ENCODE data around the gene CCDC9B.

The CCDC9B gene

DNA sequence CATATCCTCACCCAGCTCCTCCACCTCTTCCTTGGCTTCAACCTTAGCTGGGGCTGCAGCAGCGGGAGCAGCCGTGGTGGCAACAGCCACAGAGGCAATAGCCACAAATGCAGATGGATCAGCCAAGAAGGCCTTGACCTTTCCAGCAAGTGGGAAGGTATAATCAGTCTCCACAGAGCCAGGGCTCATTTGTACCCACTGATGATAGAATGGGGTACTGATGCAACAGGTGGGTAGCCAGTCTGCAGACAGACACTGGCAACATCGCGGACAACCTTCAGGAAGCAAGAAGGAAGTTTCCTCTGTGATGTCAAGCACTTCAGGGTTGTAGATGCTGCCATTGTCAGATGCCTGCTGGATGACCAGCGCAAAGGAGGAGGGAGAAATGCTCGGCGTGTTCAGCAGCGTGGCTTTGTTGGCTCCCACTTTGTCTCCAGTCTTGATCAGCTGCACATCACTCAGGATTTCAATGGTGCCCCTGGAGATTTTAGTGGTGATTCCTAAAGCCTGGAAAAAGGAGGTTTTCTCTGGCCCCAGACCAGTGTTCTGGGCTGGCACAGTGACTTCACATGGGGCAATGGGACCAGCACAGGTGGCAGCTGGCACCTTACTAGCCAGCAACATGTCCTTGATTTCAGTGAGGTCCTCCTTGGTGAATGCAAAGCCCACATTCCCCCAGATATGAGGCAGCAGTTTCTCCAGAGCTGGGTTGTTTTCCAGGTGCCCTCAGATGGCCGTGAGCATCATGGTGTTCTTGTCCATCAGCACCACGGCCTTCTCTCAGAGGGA, 28.2 kb downstream of the CCDC9B start:
- no peaks in the 10 kb centered on the region for H3K9me3 ChIP-seq (ENCODE audit: low read length)
- H3K4me1 ChIP-seq (ENCODE audit: insufficient read depth, low read length) = peaks cover 20% of the 10 kb centered on the region
- no peak overlapping the region for H2AFZ ChIP-seq (ENCODE audit: low read depth, low read length)
- H3K4me3 ChIP-seq (ENCODE audit: low read length) = no peak overlapping the region
- H3K27me3 ChIP-seq (ENCODE audit: insufficient read depth, low read length) = peaks cover 5% of the 10 kb centered on the region
- no peaks in the 10 kb centered on the region for H3K36me3 ChIP-seq (ENCODE audit: insufficient read depth, low read length)

DNA sequence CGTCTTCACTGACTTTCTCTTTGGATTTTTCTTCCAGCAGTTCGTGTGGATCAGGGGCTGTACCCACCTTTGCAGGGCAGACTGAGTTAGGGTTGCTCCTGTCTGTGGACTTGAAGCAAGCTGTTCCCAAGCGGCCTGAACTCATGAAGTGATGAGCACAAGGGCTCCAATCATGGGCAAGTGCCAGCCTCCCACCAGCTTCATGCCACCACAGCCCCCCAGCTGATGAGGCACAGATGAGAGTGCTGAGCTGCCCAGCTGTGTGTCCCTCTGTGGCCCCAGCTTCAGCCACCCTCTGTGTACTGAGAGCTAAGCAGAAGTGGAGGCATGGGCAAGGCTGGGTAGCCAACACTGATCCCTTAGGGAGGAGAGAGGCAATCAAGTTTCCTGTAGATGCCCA, 29.7 kb downstream of the CCDC9B start:
- no peak overlapping the region for H3K4me3 ChIP-seq (ENCODE audit: low read length)
- peaks cover 25% of the 10 kb centered on the region for H3K4me1 ChIP-seq (ENCODE audit: insufficient read depth, low read length)
- no peak overlapping the region for H2AFZ ChIP-seq (ENCODE audit: low read depth, low read length)
- H3K9me3 ChIP-seq (ENCODE audit: low read length) = no peaks in the 10 kb centered on the region
- no peaks in the 10 kb centered on the region for H3K36me3 ChIP-seq (ENCODE audit: insufficient read depth, low read length)
- H3K27me3 ChIP-seq (ENCODE audit: insufficient read depth, low read length) = peaks cover under 1% of the 10 kb centered on the region

DNA sequence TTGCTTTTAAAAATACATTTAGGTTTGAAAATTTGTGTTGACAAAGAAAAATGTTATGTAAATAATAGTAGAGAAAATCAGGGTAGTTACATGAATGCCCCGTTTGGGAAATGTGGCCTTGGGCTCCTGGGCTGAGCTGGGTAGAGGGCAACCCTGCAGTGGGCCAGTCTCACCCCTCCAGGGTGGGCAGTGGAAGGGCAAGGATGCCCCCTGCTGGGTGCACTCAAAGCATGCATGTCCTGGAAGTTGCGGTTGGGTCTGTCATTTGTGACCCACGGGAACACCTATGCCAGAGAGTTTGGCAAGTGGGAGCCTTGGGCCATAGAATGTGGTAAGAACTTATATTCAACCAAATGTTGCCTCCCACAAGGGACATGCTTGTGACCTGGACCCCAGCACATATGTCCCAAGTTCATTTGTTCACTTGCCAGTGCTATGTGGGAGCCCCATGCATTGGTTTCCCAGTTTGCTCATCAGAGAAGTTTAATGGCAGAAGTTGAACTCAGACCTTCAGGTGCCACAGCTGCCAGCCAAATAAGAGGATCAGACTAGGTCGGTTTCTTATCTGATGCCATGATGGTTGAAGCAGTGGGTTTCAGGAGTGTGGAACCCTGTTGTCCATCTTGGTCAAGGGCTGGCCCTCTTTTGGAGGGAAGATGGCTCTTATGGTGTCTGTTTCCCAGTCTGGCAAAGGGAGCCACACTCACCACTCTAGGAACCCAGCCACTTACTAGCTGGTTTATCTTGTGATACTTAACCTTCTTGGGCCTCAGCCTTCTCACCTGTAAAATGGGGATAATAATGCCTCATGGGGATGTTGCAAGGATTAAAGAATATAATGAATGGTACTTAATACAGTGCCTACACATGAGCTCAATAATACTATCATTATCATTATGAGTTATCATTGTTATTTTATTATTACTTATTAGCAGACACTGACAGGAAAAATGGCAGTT, 30.5 kb downstream of the CCDC9B start:
- Histone ChIP-seq H3K4me1 (ENCODE audit: insufficient read depth, low read length) (peaks cover 25% of the 10 kb centered on the region), H3K9me3 (ENCODE audit: low read length) (no peaks in the 10 kb centered on the region), H3K4me3 (ENCODE audit: low read length) (no peak overlapping the region), H3K27me3 (ENCODE audit: insufficient read depth, low read length) (no peaks in the 10 kb centered on the region), H3K36me3 (ENCODE audit: insufficient read depth, low read length) (no peaks in the 10 kb centered on the region), H2AFZ (ENCODE audit: low read depth, low read length) (no peak overlapping the region)

DNA sequence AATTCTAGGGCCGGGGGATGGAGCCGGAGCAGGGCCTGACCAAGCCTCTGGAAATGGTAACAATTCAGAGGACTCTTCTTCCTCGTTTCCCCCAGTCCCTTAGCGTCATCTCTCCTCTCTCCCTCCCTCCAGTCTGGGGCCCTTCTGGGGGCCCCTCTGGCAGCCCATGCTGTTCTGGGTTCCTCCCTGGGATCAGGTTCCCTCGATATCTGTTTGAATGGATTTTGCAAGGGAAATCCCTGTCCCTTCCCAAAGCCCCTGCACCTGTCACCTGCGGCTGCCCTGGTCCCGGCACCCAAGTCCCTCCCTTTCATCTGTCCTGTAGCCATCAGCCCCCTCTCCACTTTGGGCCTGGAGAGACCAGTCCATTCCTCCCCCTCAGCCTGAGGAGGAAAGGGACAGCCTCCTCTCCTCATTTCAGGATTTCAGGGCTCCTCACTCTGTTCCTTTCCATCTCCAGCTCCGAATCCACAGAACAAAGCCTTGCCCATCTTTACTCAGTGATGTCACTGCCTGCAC, 31.3 kb downstream of the CCDC9B start:
- H3K4me1 ChIP-seq (ENCODE audit: insufficient read depth, low read length) = peaks cover 25% of the 10 kb centered on the region
- H3K9me3 ChIP-seq (ENCODE audit: low read length) = no peaks in the 10 kb centered on the region
- no peaks in the 10 kb centered on the region for H3K27me3 ChIP-seq (ENCODE audit: insufficient read depth, low read length)
- no peak overlapping the region for H2AFZ ChIP-seq (ENCODE audit: low read depth, low read length)
- H3K4me3 ChIP-seq (ENCODE audit: low read length) = no peak overlapping the region
- H3K36me3 ChIP-seq (ENCODE audit: insufficient read depth, low read length) = no peaks in the 10 kb centered on the region

DNA sequence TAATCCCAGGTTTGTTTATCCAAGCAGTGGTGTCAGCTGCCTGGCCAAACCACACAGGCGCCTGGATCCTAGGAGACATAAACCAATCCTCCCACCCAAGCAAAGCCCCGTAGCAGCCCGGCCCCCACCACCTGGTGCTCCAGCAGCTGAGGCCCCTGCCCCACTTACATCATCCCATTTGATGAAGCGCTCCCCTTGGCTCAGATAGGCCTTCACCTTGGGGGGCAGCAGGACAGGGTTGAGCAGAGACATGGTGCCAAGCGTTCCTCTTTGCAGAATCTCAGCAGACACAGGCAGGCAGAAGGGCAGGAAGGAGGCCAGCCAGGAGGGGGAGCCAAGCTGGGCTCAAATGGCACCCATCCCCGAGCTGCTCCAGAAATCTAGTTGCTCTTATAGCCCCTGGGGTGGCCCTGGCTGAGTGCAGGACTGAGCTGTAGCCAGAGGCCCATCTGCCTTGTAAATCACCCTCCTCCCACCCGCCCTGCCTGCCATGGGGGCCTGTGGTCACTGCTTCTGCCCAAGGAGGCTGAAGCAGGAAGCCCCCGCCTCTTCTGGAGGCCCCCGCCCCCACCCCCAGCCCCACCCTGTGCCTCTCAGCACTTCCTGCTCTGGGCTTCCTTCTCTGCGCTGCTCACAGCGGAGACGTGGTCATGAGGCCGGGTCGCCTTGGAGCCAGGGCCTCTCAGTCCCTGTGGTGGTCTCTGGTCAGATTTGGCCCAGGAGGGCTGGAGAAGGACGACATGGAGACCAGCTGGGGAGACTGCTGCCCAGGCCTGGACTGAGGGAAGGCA, 33.1 kb downstream of the CCDC9B start, which contains the start of gene PLCB2:
Gene PLCB2, minus strand, starts transcription at position 515 of the 791 bp plus-strand sequence. Its CDS starts 263 bp downstream, at position 252.
- no peaks in the 10 kb centered on the region for H3K27me3 ChIP-seq (ENCODE audit: insufficient read depth, low read length)
- no peak within 1 kb of the TSS for H2AFZ ChIP-seq (ENCODE audit: low read depth, low read length)
- no peaks in the 10 kb centered on the region for H3K9me3 ChIP-seq (ENCODE audit: low read length)
- H3K4me3 ChIP-seq (ENCODE audit: low read length) = no peak within 1 kb of the TSS
- peaks cover 25% of the 10 kb centered on the region for H3K4me1 ChIP-seq (ENCODE audit: insufficient read depth, low read length)
- H3K36me3 ChIP-seq (ENCODE audit: insufficient read depth, low read length) = no peaks in the 10 kb centered on the region

DNA sequence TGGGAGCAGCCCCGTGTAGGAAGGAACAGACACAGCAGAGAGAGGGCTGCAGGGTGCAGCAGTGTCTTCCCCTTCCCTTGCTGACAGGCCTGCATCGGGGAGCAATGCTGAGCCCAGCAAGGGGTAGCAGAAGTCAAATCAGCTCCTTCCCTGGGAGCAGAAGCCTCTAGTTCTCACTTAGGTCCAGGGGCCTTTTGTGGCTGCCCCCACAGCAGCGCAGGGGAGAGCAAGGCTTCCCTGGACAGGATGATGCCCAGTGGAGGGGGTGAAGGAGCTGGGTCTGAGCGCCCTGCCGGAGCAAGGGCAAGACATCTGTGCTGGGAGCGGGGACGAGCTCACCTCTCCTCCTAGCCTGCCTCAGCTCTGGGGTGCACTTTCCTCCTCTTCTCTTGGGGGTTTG, 33.8 kb downstream of the CCDC9B start:
- Histone ChIP-seq H3K27me3 (ENCODE audit: insufficient read depth, low read length) (no peaks in the 10 kb centered on the region), H3K4me3 (ENCODE audit: low read length) (no peak overlapping the region), H3K36me3 (ENCODE audit: insufficient read depth, low read length) (no peaks in the 10 kb centered on the region), H3K4me1 (ENCODE audit: insufficient read depth, low read length) (peaks cover 25% of the 10 kb centered on the region), H2AFZ (ENCODE audit: low read depth, low read length) (no peak overlapping the region), H3K9me3 (ENCODE audit: low read length) (no peaks in the 10 kb centered on the region)

DNA sequence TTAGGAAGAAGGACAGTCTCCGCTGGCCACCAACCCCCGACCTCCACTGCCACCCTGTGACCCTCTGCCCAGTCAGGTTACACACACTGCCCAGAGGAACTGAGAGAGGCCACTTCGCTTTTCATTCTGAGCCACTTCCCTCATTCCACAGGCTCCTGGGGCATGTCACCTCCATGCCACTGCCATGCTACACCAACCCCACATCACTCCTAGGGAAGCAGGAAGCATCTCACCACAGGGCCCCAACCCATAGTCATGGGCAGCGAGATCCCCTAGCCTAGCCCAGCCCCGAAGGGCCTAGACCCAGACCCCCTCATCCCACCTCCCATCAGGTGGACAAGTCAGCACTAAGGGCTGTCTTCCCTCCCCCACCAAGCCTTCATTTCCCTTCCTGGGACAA, 34.4 kb downstream of the CCDC9B start:
- Histone ChIP-seq H3K27me3 (ENCODE audit: insufficient read depth, low read length) (no peaks in the 10 kb centered on the region), H3K4me1 (ENCODE audit: insufficient read depth, low read length) (peaks cover 25% of the 10 kb centered on the region), H3K36me3 (ENCODE audit: insufficient read depth, low read length) (no peaks in the 10 kb centered on the region), H3K9me3 (ENCODE audit: low read length) (no peaks in the 10 kb centered on the region), H2AFZ (ENCODE audit: low read depth, low read length) (no peak overlapping the region), H3K4me3 (ENCODE audit: low read length) (no peak overlapping the region)

DNA sequence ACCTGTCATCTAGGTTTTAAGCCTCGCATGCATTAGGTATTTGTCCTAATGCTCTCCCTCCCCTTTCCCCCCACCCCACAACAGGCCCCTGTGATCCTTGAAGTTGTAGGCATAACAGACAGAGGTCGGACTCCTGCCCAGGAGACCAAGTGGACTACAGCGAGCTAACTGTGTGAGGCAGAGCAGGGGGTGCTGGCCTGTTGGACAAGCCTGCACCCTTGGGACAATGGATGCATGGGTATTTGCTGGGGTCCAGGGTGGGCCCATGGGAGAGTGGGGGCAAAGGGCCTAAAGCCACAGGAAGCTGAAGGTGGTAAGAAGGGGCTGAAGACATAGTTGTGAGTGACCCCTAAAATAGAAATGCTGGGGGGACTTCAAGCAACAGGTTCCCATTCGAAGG, 35.5 kb downstream of the CCDC9B start:
- H3K9me3 ChIP-seq (ENCODE audit: low read length) = peaks cover 2% of the 10 kb centered on the region
- no peak overlapping the region for H3K4me3 ChIP-seq (ENCODE audit: low read length)
- H3K4me1 ChIP-seq (ENCODE audit: insufficient read depth, low read length) = peaks cover 25% of the 10 kb centered on the region
- H2AFZ ChIP-seq (ENCODE audit: low read depth, low read length) = no peak overlapping the region
- no peaks in the 10 kb centered on the region for H3K27me3 ChIP-seq (ENCODE audit: insufficient read depth, low read length)
- no peaks in the 10 kb centered on the region for H3K36me3 ChIP-seq (ENCODE audit: insufficient read depth, low read length)

DNA sequence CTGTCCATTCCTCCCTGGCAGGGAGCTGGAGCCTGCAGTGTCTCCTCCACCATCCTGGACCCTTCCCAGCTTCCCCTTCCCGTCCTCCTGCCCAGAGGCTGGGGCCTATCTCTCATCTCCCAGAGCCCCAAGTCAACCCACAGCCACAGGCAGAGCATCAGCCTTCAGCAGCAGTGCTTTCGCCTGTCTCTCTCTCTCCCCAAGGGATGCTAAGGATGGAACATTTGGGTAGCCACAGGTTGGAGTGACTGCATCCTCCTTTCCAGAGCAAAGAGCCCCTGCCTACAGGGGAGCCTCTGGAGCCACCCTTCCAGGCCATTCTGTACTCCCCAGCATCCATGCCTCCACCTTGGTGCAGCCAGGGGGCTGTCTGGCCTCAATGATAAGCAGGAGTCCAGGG, 37.2 kb downstream of the CCDC9B start:
- Histone ChIP-seq H3K4me3 (ENCODE audit: low read length) (no peak overlapping the region), H3K9me3 (ENCODE audit: low read length) (peaks cover 4% of the 10 kb centered on the region), H2AFZ (ENCODE audit: low read depth, low read length) (no peak overlapping the region), H3K4me1 (ENCODE audit: insufficient read depth, low read length) (peaks cover 11% of the 10 kb centered on the region), H3K27me3 (ENCODE audit: insufficient read depth, low read length) (no peaks in the 10 kb centered on the region), H3K36me3 (ENCODE audit: insufficient read depth, low read length) (no peaks in the 10 kb centered on the region)

DNA sequence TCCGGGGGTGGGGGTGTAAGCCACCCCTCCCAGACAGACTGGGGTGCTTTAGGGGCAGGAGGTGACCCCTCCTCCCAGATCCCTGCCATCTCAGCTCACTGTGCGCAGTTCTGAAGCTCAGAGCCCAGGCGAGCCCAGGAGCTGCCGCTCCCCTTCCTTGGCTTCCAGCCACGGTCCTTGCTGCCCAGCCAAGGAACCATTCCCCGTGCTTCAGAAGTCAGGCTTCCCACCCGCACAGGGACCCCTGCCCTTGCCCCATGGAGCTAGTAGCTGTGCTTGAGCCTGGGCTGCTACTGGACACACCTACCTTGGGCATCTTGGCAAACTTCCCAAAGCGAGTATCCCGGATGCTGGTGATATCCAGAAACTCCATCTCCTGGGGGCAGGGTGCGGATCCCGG, 37.8 kb downstream of the CCDC9B start:
- H3K9me3 ChIP-seq (ENCODE audit: low read length) = peaks cover 4% of the 10 kb centered on the region
- H3K27me3 ChIP-seq (ENCODE audit: insufficient read depth, low read length) = no peaks in the 10 kb centered on the region
- H2AFZ ChIP-seq (ENCODE audit: low read depth, low read length) = no peak overlapping the region
- H3K36me3 ChIP-seq (ENCODE audit: insufficient read depth, low read length) = no peaks in the 10 kb centered on the region
- H3K4me1 ChIP-seq (ENCODE audit: insufficient read depth, low read length) = peaks cover 9% of the 10 kb centered on the region
- no peak overlapping the region for H3K4me3 ChIP-seq (ENCODE audit: low read length)

DNA sequence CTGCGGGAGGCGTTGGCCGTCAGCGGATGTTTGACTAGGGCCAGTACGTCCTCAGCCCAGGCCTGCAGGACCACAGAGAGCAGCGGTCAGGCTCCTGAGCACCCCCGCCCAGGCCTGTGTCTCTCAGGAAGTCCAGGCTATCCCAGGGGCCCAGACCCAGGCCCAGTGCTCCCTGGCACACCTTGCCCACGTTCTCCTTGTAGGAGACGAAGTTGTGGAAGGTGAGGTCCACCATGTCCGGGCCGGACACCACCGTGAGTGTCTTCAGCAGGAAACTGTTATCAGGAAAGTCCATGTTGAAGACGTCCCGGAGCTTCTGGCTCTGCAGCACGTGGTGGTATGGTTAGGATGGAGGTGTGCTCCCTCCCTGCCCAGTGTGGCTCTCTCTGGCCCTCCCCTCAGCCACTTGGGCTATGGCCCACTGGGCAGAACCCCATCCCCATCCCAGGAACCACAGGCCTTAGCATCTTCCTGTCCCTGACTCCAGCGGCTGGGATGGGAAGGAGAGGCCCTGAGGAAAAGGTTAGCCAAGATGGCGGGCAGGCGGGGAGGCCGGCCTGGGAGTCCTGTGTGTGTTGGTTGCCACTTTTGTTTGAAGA, 38.4 kb downstream of the CCDC9B start:
- Histone ChIP-seq H3K4me3 (ENCODE audit: low read length) (no peak overlapping the region), H3K36me3 (ENCODE audit: insufficient read depth, low read length) (no peaks in the 10 kb centered on the region), H3K27me3 (ENCODE audit: insufficient read depth, low read length) (no peaks in the 10 kb centered on the region), H3K4me1 (ENCODE audit: insufficient read depth, low read length) (peaks cover 3% of the 10 kb centered on the region), H2AFZ (ENCODE audit: low read depth, low read length) (no peak overlapping the region), H3K9me3 (ENCODE audit: low read length) (peaks cover 4% of the 10 kb centered on the region)

DNA sequence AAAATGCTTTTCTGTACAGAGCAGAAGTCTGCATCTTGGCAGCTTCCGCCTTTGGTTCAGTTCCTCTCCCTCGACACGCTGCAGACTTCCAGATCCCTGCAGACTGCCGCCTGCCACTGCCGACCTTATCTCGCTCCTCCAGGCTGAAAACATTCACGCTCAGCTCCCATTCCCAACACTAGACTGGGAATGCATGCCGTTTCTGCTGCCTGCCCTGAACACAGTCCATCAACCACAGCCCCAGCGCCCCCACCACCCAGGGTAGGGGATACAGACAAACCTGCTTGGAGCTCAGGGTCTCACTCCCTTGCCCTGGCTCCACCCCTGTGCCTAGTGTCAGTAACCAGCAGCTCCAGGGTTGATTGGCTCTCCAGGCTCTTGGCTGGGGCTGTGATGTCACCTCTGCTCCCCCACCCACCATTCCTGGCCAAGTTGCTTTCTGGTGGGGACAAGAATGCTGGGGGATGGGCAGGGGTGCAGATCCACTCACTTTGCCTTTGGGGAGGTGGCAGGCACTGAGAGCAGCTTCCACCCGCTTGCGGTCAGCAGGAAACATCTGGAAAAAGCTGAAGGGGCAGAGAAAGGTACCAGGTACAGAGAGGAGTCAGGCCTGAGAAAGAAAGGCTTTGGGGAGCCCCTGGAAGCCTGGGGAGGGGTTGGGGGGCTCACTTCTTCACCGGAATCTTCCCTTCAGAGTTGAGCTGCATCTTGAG, 39.1 kb downstream of the CCDC9B start:
- H3K9me3 ChIP-seq (ENCODE audit: low read length) = peaks cover 6% of the 10 kb centered on the region
- H3K36me3 ChIP-seq (ENCODE audit: insufficient read depth, low read length) = no peaks in the 10 kb centered on the region
- H3K4me3 ChIP-seq (ENCODE audit: low read length) = no peak overlapping the region
- no peak overlapping the region for H2AFZ ChIP-seq (ENCODE audit: low read depth, low read length)
- H3K27me3 ChIP-seq (ENCODE audit: insufficient read depth, low read length) = no peaks in the 10 kb centered on the region
- H3K4me1 ChIP-seq (ENCODE audit: insufficient read depth, low read length) = no peaks in the 10 kb centered on the region
